SK-N-SH (cell line): Measurements from ENCODE around the gene RERG.

Source experiments
- EZH2phosphoT487 ChIP-seq: fragments of 200-600 bp; sonication (generic); IDR thresholded peaks from 2 replicates; pipeline ENCODE4 v1.6.1; 2017; ENCODE audit warnings: low read depth, mixed run types, mild to moderate bottlenecking, antibody characterized with exemption, moderate library complexity, borderline replicate concordance
- FOXJ3 ChIP-seq: sonication (generic); formaldehyde crosslinking; IDR thresholded peaks from 2 replicates; pipeline ENCODE4 v1.5.1; 2020; ENCODE audit warnings: mild to moderate bottlenecking, missing genetic modification reagents
- GATA2 ChIP-seq: sonication (generic); formaldehyde crosslinking; IDR thresholded peaks from 2 replicates; pipeline ENCODE4 v1.5.0; 2020; ENCODE audit warnings: mild to moderate bottlenecking, missing genetic modification reagents
- RCOR1 ChIP-seq: fragments of 150-350 bp; IDR thresholded peaks from 2 replicates; pipeline ENCODE4 v1.6.1; 2017; ENCODE audit warnings: antibody characterized with exemption, low read length
- RFX5 ChIP-seq: IDR thresholded peaks from 2 replicates; pipeline ENCODE4 v1.6.1; 2012; ENCODE audit warnings: mild to moderate bottlenecking, improper control_type of control experiment, low read length
- SIN3A ChIP-seq: IDR thresholded peaks from 2 replicates; pipeline ENCODE4 v1.6.1; 2012; ENCODE audit warnings: low read depth, mild to moderate bottlenecking, low read length, moderate library complexity, borderline replicate concordance
- TAF1 ChIP-seq: IDR thresholded peaks from 2 replicates; pipeline ENCODE4 v1.6.1; 2012; ENCODE audit warnings: low read depth, mild to moderate bottlenecking, low read length, moderate library complexity, borderline replicate concordance
- ZBTB33 ChIP-seq: IDR thresholded peaks from 2 replicates; pipeline ENCODE4 v1.4.0; 2012; ENCODE audit warnings: low read depth, borderline replicate concordance
- TF ChIP-seq, protein P1 (sequence below): IDR thresholded peaks from 2 replicates; pipeline ENCODE4 v1.4.0; 2012; ENCODE audit warnings: low read depth
- TF ChIP-seq, protein P2 (sequence below): fragments of 200-600 bp; sonication (generic); IDR thresholded peaks from 2 replicates; pipeline ENCODE4 v1.6.1; 2017; ENCODE audit warnings: antibody characterized with exemption, mild to moderate bottlenecking, moderate library complexity
- TF ChIP-seq, protein P3 (sequence below): IDR thresholded peaks from 2 replicates; pipeline ENCODE4; 2012

- TF ChIP-seq, protein P1, sequence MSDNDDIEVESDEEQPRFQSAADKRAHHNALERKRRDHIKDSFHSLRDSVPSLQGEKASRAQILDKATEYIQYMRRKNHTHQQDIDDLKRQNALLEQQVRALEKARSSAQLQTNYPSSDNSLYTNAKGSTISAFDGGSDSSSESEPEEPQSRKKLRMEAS: no peak
- TF ChIP-seq FOXJ3 (CRISPR knock-in tag) (no peak), RCOR1 (no peak), TAF1 (no peak), EZH2phosphoT487 (no peak), SIN3A (no peak), RFX5 (no peak), GATA2 (CRISPR knock-in tag) (no peak), ZBTB33 (no peak)
- TF ChIP-seq, protein P2, sequence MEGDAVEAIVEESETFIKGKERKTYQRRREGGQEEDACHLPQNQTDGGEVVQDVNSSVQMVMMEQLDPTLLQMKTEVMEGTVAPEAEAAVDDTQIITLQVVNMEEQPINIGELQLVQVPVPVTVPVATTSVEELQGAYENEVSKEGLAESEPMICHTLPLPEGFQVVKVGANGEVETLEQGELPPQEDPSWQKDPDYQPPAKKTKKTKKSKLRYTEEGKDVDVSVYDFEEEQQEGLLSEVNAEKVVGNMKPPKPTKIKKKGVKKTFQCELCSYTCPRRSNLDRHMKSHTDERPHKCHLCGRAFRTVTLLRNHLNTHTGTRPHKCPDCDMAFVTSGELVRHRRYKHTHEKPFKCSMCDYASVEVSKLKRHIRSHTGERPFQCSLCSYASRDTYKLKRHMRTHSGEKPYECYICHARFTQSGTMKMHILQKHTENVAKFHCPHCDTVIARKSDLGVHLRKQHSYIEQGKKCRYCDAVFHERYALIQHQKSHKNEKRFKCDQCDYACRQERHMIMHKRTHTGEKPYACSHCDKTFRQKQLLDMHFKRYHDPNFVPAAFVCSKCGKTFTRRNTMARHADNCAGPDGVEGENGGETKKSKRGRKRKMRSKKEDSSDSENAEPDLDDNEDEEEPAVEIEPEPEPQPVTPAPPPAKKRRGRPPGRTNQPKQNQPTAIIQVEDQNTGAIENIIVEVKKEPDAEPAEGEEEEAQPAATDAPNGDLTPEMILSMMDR: no peak
- TF ChIP-seq, protein P3, sequence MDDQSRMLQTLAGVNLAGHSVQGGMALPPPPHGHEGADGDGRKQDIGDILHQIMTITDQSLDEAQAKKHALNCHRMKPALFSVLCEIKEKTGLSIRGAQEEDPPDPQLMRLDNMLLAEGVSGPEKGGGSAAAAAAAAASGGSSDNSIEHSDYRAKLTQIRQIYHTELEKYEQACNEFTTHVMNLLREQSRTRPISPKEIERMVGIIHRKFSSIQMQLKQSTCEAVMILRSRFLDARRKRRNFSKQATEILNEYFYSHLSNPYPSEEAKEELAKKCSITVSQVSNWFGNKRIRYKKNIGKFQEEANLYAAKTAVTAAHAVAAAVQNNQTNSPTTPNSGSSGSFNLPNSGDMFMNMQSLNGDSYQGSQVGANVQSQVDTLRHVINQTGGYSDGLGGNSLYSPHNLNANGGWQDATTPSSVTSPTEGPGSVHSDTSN: no peak
Measured at GRCh38 chr12:15234508-15234907, 13.3 kb upstream of the RERG start.
